HFF-Myc (cell line): ENCODE results near the gene BMP4.

Source experiments
- DNase-seq: peaks from one replicate; pipeline ENCODE4 v3.0.0-alpha.2; 2011; ENCODE audit warnings: low read depth; ENCODE audit errors: extremely low read depth
- H3K4me3 ChIP-seq: replicated peaks from 2 replicates; pipeline ENCODE4 v1.5.1; 2011; ENCODE audit warnings: low read depth, mild to moderate bottlenecking, control low read depth, low read length
- CTCF ChIP-seq: IDR thresholded peaks from 2 replicates; pipeline ENCODE4 v1.5.1; 2012; ENCODE audit warnings: mild to moderate bottlenecking, low read depth, low read length, control low read depth; ENCODE audit errors: missing control alignments

The BMP4 gene

GRCh38 chr14:53947094-53947445 is 9.6 kb downstream of the BMP4 start:
- no peak for TF ChIP-seq CTCF
- no peak for DNase-seq
- no peak overlapping the region for H3K4me3 ChIP-seq

- TF ChIP-seq CTCF: no peak
- H3K4me3 ChIP-seq: no peak overlapping the region
These were observed 10.1 kb downstream of the BMP4 start for GRCh38 chr14:53946404-53947093.

GRCh38 chr14:53946071-53946403 is 10.6 kb downstream of the BMP4 start:
- DNase-seq: no peak
- no peak overlapping the region for H3K4me3 ChIP-seq
- TF ChIP-seq CTCF: no peak

More at GRCh38 chr14:53946404-53947093, 10.1 kb downstream of the BMP4 start:
- DNase-seq: no peak

GRCh38 chr14:53943751-53944083 is 12.9 kb downstream of the BMP4 start:
- TF ChIP-seq CTCF: no peak
- H3K4me3 ChIP-seq: no peak overlapping the region
- DNase-seq: no peak

GRCh38 chr14:53942970-53943750 is 13.5 kb downstream of the BMP4 start:
- no peak for TF ChIP-seq CTCF
- H3K4me3 ChIP-seq: no peak overlapping the region
- no peak for DNase-seq

GRCh38 chr14:53938136-53938837 is 18.3 kb downstream of the BMP4 start:
- no peak for DNase-seq
- no peak overlapping the region for H3K4me3 ChIP-seq
- no peak for TF ChIP-seq CTCF
